HEK293T (cell line): ENCODE data around the gene P2RY2.

Experiments used
- CTCF ChIA-PET: fragments of 350-600 bp; formaldehyde crosslinking; extraction: SDS; loops from one replicate; lab custom pipeline; 2021; ENCODE audit warnings: antibody characterized with exemption, inconsistent platforms; lab: Yijun Ruan, JAX
- POLR2A ChIA-PET: fragments of 350-600 bp; formaldehyde crosslinking; extraction: SDS; loops from one replicate; lab custom pipeline; 2020; ENCODE audit warnings: antibody characterized with exemption, inconsistent platforms; lab: Yijun Ruan, JAX
- DNase-seq: peaks from one replicate; pipeline ENCODE4 v3.0.0; 2012; ENCODE audit warnings: mixed read lengths; ENCODE audit errors: extremely low spot score
- ARNT ChIP-seq: fragments of 450-650 bp; IDR thresholded peaks from 2 replicates; pipeline ENCODE4 v1.6.1; 2017; ENCODE audit warnings: mild to moderate bottlenecking
- BHLHE40 ChIP-seq: fragments of 450-650 bp; IDR thresholded peaks from 2 replicates; pipeline ENCODE4 v1.6.1; 2016; ENCODE audit warnings: mild to moderate bottlenecking, moderate library complexity, borderline replicate concordance
- CTBP1 ChIP-seq: fragments of 450-650 bp; IDR thresholded peaks from 2 replicates; pipeline ENCODE4 v1.6.1; 2016; ENCODE audit warnings: borderline replicate concordance
- ELF4 ChIP-seq: fragments of 450-650 bp; IDR thresholded peaks from 2 replicates; pipeline ENCODE4 v1.6.1; 2017; ENCODE audit warnings: antibody characterized with exemption
- FOXA1 ChIP-seq: fragments of 450-650 bp; IDR thresholded peaks from 2 replicates; pipeline ENCODE4 v1.6.1; 2016; ENCODE audit warnings: mild to moderate bottlenecking
- FOXK2 ChIP-seq: fragments of 450-650 bp; IDR thresholded peaks from 2 replicates; pipeline ENCODE4 v1.6.1; 2016; ENCODE audit warnings: mild to moderate bottlenecking
- FOXM1 ChIP-seq: fragments of 450-650 bp; IDR thresholded peaks from 2 replicates; pipeline ENCODE4 v1.6.1; 2017; ENCODE audit warnings: mild to moderate bottlenecking, borderline replicate concordance
- HDGF ChIP-seq: fragments of 450-650 bp; IDR thresholded peaks from 2 replicates; pipeline ENCODE4 v1.6.1; 2017; ENCODE audit warnings: antibody characterized with exemption, borderline replicate concordance
- L3MBTL2 ChIP-seq: fragments of 450-650 bp; conservative IDR thresholded peaks from 2 replicates; pipeline ENCODE4 v1.6.1; 2016; ENCODE audit warnings: mild to moderate bottlenecking
- LEF1 ChIP-seq: fragments of 450-650 bp; IDR thresholded peaks from 2 replicates; pipeline ENCODE4 v1.6.1; 2017; ENCODE audit warnings: mild to moderate bottlenecking, borderline replicate concordance
- NFRKB ChIP-seq: fragments of 450-650 bp; IDR thresholded peaks from 2 replicates; pipeline ENCODE4 v1.6.1; 2016; ENCODE audit warnings: mild to moderate bottlenecking, moderate library complexity
- SP1 ChIP-seq: fragments of 450-650 bp; IDR thresholded peaks from 2 replicates; pipeline ENCODE4 v1.6.1; 2017
- SUZ12 ChIP-seq: fragments of 450-650 bp; IDR thresholded peaks from 2 replicates; pipeline ENCODE4 v1.6.1; 2016; ENCODE audit warnings: mild to moderate bottlenecking
- TARDBP ChIP-seq: fragments of 450-650 bp; IDR thresholded peaks from 2 replicates; pipeline ENCODE4 v1.6.1; 2016
- ZNF384 ChIP-seq: fragments of 450-650 bp; IDR thresholded peaks from 2 replicates; pipeline ENCODE4 v1.6.1; 2016
- TF ChIP-seq, protein P1 (sequence below): fragments of 450-650 bp; IDR thresholded peaks from 2 replicates; pipeline ENCODE4 v1.6.1; 2016

The P2RY2 gene

DNA sequence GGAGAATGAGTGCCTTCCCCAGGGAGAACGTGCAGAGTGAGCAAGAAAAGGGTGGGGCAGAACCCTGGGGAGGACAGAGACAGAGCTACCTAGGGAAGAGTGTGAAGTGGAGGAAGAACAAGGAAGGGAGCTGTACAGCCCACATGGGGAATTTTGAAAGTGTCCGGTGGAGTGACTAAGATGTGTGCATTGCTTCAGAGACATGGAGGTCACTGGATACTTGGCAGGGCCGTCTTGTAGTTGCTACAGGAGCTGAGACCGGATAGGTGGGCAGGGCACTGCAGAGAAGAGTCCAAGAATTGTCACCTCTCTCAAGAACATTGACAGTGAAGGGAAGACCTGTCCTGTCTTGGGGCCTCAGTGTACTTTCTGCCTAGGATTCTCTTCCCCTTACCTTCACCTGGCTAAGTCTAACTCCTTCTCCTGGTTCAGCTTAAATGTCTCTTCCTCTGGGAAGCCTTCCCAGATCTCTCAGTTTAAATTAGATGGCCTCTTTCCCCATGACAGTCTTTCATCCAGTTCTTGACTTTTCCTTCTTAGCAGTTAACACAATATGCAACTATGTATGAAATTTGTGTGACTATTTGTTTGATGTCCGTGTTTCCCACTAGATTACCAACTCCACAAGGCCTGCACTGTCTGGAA, 44.9 kb downstream of the P2RY2 start:
- POLR2A ChIA-PET = no interaction called here
- CTCF ChIA-PET = interaction anchor here (1.4 to 1.5 kb wide), 2 partner anchors 10 to 26 kb away, joined by 4 to 7 read pairs; no protein-coding TSS in a partner anchor
- TF ChIP-seq ZNF384 (no peak), CTBP1 (no peak), BHLHE40 (no peak), SP1 (no peak), TARDBP (no peak), FOXK2 (no peak), NFRKB (no peak), FOXM1 (no peak), L3MBTL2 (no peak), ELF4 (no peak), FOXA1 (no peak), LEF1 (no peak), ARNT (no peak), HDGF (no peak), SUZ12 (no peak)
- TF ChIP-seq, protein P1, sequence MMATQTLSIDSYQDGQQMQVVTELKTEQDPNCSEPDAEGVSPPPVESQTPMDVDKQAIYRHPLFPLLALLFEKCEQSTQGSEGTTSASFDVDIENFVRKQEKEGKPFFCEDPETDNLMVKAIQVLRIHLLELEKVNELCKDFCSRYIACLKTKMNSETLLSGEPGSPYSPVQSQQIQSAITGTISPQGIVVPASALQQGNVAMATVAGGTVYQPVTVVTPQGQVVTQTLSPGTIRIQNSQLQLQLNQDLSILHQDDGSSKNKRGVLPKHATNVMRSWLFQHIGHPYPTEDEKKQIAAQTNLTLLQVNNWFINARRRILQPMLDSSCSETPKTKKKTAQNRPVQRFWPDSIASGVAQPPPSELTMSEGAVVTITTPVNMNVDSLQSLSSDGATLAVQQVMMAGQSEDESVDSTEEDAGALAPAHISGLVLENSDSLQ = no peak
- no peak for DNase-seq

DNA sequence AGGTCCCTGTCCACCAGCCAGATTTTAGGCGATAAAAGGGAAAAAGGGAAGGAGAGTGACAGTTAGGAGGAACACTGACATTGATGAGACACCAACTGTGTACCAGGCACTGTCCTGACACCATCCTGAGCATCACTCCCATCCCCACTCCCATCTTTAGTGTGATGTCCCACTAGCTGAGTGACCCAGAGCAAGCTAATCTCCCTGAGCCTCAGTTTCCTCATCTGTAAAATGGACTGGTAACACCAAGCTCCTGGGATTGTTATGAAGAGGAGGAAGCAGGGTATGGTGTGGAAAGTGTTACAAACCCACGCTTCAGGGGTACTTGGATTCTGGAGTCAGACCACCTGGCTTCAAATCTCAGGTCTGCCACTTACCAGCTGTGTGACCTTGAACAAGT, 45.6 kb downstream of the P2RY2 start:
- no peak for DNase-seq
- ChIA-PET CTCF (interaction anchor here (1.5 kb wide), 1 partner anchor 11 kb away, joined by 4 read pairs; no protein-coding TSS in a partner anchor), POLR2A (no interaction called here)
- TF ChIP-seq FOXA1 = no peak
- no peak for TF ChIP-seq CTBP1
- TF ChIP-seq TARDBP = no peak
- TF ChIP-seq, protein P1 = no peak
- TF ChIP-seq SP1 = no peak
- no peak for TF ChIP-seq HDGF
- TF ChIP-seq FOXK2 = no peak
- no peak for TF ChIP-seq ARNT
- no peak for TF ChIP-seq FOXM1
- no peak for TF ChIP-seq ZNF384
- TF ChIP-seq L3MBTL2 = no peak
- no peak for TF ChIP-seq ELF4
- no peak for TF ChIP-seq LEF1
- TF ChIP-seq NFRKB = no peak
- no peak for TF ChIP-seq SUZ12
- TF ChIP-seq BHLHE40 = no peak

DNA sequence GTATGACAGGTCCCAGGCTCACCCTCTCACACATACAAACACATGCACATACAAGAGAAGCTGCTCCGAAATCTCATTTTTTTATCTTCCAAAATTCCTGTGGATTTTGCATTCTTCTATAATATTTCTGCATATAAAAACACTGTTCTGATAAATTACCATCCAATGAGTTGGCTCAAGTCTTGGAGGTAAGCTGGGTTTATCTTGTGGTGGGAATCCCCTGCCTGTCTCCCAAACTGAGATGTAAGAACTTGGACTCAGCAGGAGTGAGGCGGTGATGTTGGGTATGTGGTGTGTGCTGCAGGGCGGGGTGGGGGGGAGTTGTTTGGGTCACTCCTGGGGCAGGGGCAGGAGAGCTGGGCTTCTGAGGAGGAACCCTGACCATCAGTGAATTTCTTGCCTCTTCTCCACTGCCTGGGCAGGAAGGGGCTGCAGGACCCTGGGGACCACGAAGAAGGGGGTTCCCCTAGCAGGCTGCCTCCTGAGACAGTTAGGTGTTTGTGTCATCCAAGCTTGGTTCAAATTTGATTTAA, 47.3 kb downstream of the P2RY2 start:
- TF ChIP-seq SUZ12 = no peak
- no peak for TF ChIP-seq ARNT
- TF ChIP-seq BHLHE40 = no peak
- no peak for TF ChIP-seq NFRKB
- no peak for TF ChIP-seq FOXM1
- no peak for TF ChIP-seq LEF1
- no peak for TF ChIP-seq TARDBP
- TF ChIP-seq FOXK2 = no peak
- TF ChIP-seq ELF4 = no peak
- POLR2A ChIA-PET = no interaction called here
- no peak for DNase-seq
- CTCF ChIA-PET = interaction anchor here (0.8 kb wide), 1 partner anchor 13 kb away, joined by 3 read pairs; no protein-coding TSS in a partner anchor

DNA sequence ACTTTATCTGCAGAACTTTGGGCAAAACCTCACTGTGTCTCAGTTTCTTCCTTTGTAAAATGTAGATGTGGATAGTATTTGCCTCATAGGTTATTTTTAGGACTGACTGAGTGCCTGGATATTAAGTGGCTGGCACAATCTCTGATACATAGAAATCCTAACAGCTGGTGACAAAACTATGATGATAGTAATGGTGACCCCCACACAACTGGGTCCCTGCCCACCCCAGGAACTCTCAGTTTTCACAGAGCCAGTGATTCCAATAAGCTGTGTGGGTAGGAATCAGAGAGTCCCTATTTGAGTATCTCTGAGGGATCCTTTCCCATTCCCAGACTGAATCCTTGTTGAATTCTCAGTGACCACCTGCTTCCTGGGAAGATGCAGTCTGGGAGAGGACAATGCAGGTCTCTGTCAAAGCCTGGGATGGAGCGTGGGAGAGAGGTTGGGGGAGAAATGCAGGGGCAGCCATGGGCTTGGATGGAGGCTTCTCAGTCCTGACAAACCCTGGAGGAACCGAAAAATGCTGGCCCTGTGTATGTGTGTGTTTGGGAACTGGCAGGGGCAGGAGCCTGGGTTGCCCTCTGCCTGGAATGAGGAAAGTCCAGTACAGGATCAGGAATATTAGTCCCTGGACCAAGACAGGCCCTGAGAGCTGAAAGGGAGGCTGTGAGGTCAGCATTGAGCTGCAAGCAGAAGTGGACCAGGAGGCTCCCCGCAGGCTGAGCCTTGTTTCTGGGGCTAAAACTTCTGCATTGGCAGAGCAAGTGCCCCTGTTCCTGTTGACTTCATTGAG, 48.0 kb downstream of the P2RY2 start:
- ChIA-PET CTCF (interaction anchor here (0.8 kb wide), 1 partner anchor 12 kb away, joined by 3 read pairs; no protein-coding TSS in a partner anchor), POLR2A (no interaction called here)
- TF ChIP-seq ELF4 (no peak), SP1 (no peak), FOXA1 (no peak), FOXM1 (no peak), TARDBP (no peak), FOXK2 (no peak), LEF1 (no peak), BHLHE40 (no peak), NFRKB (no peak), ARNT (no peak), SUZ12 (no peak), HDGF (no peak), L3MBTL2 (no peak), ZNF384 (no peak), CTBP1 (no peak)
- TF ChIP-seq, protein P1 = no peak
- DNase-seq = no peak

DNA sequence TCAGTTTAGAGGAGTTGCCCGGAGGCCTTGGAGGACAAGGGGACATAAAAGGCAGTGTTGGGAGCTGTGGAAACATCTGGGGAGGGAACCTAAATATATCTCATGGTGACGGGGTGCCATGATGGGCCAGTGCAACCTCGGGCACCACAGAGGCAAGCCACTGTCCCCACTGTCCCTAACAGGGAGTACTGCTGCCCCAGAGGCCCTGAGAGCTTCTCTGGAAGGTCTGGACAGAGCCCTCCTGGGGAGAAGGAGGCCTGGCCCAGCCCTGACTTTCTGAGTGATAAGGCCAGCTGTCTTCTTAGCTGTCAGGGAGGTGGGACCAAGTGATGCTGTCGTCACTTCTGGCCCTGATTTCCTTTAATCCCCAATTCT, 48.6 kb downstream of the P2RY2 start:
- ChIA-PET POLR2A (interaction anchor here (0.7 kb wide), 1 partner anchor 9 kb away, joined by 4 read pairs; no protein-coding TSS in a partner anchor), CTCF (no interaction called here)
- no peak for TF ChIP-seq FOXA1
- no peak for DNase-seq
